Measurements from ENCODE around the gene KRT84. TPM values are rescaled to one million over a fixed set of nuclear protein-coding genes. Genes with fewer than 3 reads are reported as not detected.

Gene KRT84
- polyA plus RNA-seq, 3 donors = not detected

DNA sequence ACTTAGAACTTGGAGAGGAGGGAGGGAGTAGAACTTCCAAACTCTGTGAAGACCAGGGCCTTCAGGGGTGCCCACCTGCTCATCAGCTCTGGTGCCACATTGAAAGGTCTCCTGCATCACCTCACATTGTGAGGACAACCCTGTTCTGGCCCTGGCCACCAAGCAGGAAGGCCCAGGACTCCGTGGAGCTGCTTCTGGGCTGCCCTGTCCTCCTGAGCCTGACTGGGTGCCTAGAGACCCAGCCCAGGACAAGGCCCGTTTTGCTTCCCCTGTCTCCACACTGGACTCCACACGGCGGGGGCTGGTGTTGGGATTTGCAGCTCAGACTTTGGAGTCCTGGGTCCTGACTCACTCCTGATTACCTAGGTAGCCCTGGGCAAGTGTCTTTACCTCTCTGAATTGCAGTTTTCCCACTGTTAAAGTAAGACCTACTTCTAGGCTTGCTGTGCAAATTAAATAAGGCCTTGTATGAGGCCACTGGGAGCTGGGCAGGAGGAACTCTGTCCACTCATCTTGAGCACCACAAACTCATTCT lies 33.2 kb upstream of the KRT84 start:
- H3K4me1 Mint-ChIP-seq = peaks cover 4% of the 10 kb centered on the region
- H3K4me3 Mint-ChIP-seq = no peak overlapping the region
- no peak overlapping the region for H3K27ac Mint-ChIP-seq
- peaks cover 4 to 14% (median 9%) of the 10 kb centered on the region in 3 donors for H3K27me3 Mint-ChIP-seq (ENCODE audit: low read depth in 3 of 3)
- WGBS (ENCODE audit: insufficient coverage) = 100% methylated on average over 4 of the region's 4 CpGs
- Histone ChIP-seq H3K4me3 (replicated peaks in 1 of 3; ENCODE audit: low read depth in 2 of 3, low read length in 3 of 3) (no peak overlapping the region), H3K79me2 (ENCODE audit: insufficient read depth, low read length) (no peaks in the 10 kb centered on the region), H3K4me1 (ENCODE audit: control insufficient read depth in 1 of 2, insufficient read depth in 2 of 2, low read length in 2 of 2) (no peaks in the 10 kb centered on the region), H2AFZ (ENCODE audit: insufficient read depth, low read depth, low read length, poor library complexity, severe bottlenecking) (no peak overlapping the region), H3K27ac (ENCODE audit: low read depth in 1 of 2, low read length in 2 of 2) (no peak overlapping the region), H3K9ac (ENCODE audit: insufficient read depth, low read length, poor library complexity, severe bottlenecking) (no peak overlapping the region), H3K9me3 (replicated peaks in 1 of 2; ENCODE audit: control insufficient read depth in 1 of 2, insufficient read depth in 1 of 2, low read length in 2 of 2) (no peaks in the 10 kb centered on the region), H3K36me3 (replicated peaks in 1 of 2; ENCODE audit: control insufficient read depth in 1 of 2, insufficient read depth in 2 of 2, low read length in 2 of 2) (no peaks in the 10 kb centered on the region), H4K20me1 (ENCODE audit: insufficient read depth, low read length) (no peaks in the 10 kb centered on the region), H3K4me2 (replicated peaks; ENCODE audit: extremely low read depth, low read length, poor library complexity, severe bottlenecking) (no peak overlapping the region), H3K27me3 (ENCODE audit: control insufficient read depth in 2 of 2, insufficient read depth in 2 of 2, low read length in 2 of 2) (no peaks in the 10 kb centered on the region)
- no peaks in the 10 kb centered on the region for H3K36me3 Mint-ChIP-seq
- DNase-seq = no peak
- intact Hi-C loops (cut with micrococcal nuclease) = no loop called here
- peaks cover 0 to 3% (median 0%) of the 10 kb centered on the region in 7 donors for H3K9me3 Mint-ChIP-seq
- no peak for TF ChIP-seq CTCF (IDR thresholded peaks at IDR 0.05)

GRCh38 chr12:52417740-52418139 lies 32.3 kb upstream of the KRT84 start:
- Histone ChIP-seq H3K9me3 (replicated peaks in 1 of 2; ENCODE audit: control insufficient read depth in 1 of 2, insufficient read depth in 1 of 2, low read length in 2 of 2) (no peaks in the 10 kb centered on the region), H3K27me3 (ENCODE audit: control insufficient read depth in 2 of 2, insufficient read depth in 2 of 2, low read length in 2 of 2) (no peaks in the 10 kb centered on the region), H2AFZ (ENCODE audit: insufficient read depth, low read depth, low read length, poor library complexity, severe bottlenecking) (no peak overlapping the region), H3K4me2 (replicated peaks; ENCODE audit: extremely low read depth, low read length, poor library complexity, severe bottlenecking) (no peak overlapping the region), H3K9ac (ENCODE audit: insufficient read depth, low read length, poor library complexity, severe bottlenecking) (no peak overlapping the region), H3K4me1 (ENCODE audit: control insufficient read depth in 1 of 2, insufficient read depth in 2 of 2, low read length in 2 of 2) (no peaks in the 10 kb centered on the region), H3K79me2 (ENCODE audit: insufficient read depth, low read length) (no peaks in the 10 kb centered on the region), H3K36me3 (replicated peaks in 1 of 2; ENCODE audit: control insufficient read depth in 1 of 2, insufficient read depth in 2 of 2, low read length in 2 of 2) (no peaks in the 10 kb centered on the region), H3K4me3 (replicated peaks in 1 of 3; ENCODE audit: low read depth in 2 of 3, low read length in 3 of 3) (no peak overlapping the region), H4K20me1 (ENCODE audit: insufficient read depth, low read length) (no peaks in the 10 kb centered on the region), H3K27ac (ENCODE audit: low read depth in 1 of 2, low read length in 2 of 2) (no peak overlapping the region)
- H3K9me3 Mint-ChIP-seq = peaks cover 0 to 3% (median 0%) of the 10 kb centered on the region in 7 donors
- 85% methylated on average over 2 of the region's 2 CpGs for WGBS (ENCODE audit: insufficient coverage)
- intact Hi-C loops (cut with micrococcal nuclease) = no loop called here
- no peak for DNase-seq
- H3K36me3 Mint-ChIP-seq = no peaks in the 10 kb centered on the region
- no peak overlapping the region for H3K27ac Mint-ChIP-seq
- peaks cover 4% of the 10 kb centered on the region for H3K4me1 Mint-ChIP-seq
- no peak overlapping the region for H3K4me3 Mint-ChIP-seq
- TF ChIP-seq CTCF (IDR thresholded peaks at IDR 0.05) = no peak
- H3K27me3 Mint-ChIP-seq (ENCODE audit: low read depth in 3 of 3) = peaks cover 8 to 15% (median 11%) of the 10 kb centered on the region in 3 donors

Measured in CD14-positive monocyte (primary cell).